PC-9 (cell line): ENCODE results near the gene DLGAP1. TPM values are rescaled to one million over a fixed set of nuclear protein-coding genes. Genes with fewer than 3 reads are reported as not detected.

Experiments
- BruUV-seq: library from RNA; stranded (reverse); fragments of 400-500 nt; replicated peaks from 2 replicates; lab custom pipeline; 2021; lab: Mats Ljungman, UMichigan
- CTCF ChIA-PET: fragments of 300-600 bp; sonication (Branson Sonifier 250); formaldehyde crosslinking; loops from one replicate; lab custom pipeline; 2022; ENCODE audit warnings: antibody characterized with exemption; lab: Charles Lee
- POLR2A ChIA-PET: fragments of 300-600 bp; sonication (Branson Sonifier 250); formaldehyde crosslinking; loops from one replicate; lab custom pipeline; 2022; ENCODE audit warnings: antibody characterized with exemption; ENCODE audit not compliant: unreplicated experiment; lab: Charles Lee
- DNase-seq, 2 experiments: peaks; one replicate each; pipeline versions ENCODE4 v3.0.0 to v3.0.0-alpha.2; 2015 to 2022; ENCODE audit warnings: mixed read lengths in 1 of 2
- H2AFZ ChIP-seq: fragments of 200-600 bp; sonication (generic); 2 replicates; pipeline ENCODE4 v1.8.1; 2017; ENCODE audit warnings: antibody characterized with exemption
- H3F3A ChIP-seq: fragments of 200-600 bp; sonication (generic); 2 replicates; pipeline ENCODE4 v1.8.1; 2017; ENCODE audit warnings: antibody characterized with exemption, mild to moderate bottlenecking, low read depth; ENCODE audit not compliant: insufficient read depth
- H3K27ac ChIP-seq: fragments of 200-600 bp; sonication (generic); 2 replicates; pipeline ENCODE4 v1.6.1; 2016; ENCODE audit warnings: mixed run types
- H3K27me3 ChIP-seq: fragments of 200-600 bp; sonication (generic); 2 replicates; pipeline ENCODE4 v1.6.1; 2016; ENCODE audit warnings: low read depth, mixed run types; ENCODE audit not compliant: insufficient read depth
- H3K36me3 ChIP-seq: fragments of 200-600 bp; sonication (generic); 2 replicates; pipeline ENCODE4 v1.6.1; 2016; ENCODE audit warnings: low read depth, mixed run types
- H3K4me1 ChIP-seq: fragments of 200-600 bp; sonication (generic); replicated peaks from 2 replicates; pipeline ENCODE4 v1.6.1; 2016; ENCODE audit warnings: mixed run types; ENCODE audit not compliant: insufficient read depth
- H3K4me2 ChIP-seq: fragments of 200-600 bp; sonication (generic); 2 replicates; pipeline ENCODE4 v1.6.1; 2017; ENCODE audit warnings: mixed run types
- H3K4me3 ChIP-seq: fragments of 200-600 bp; sonication (generic); 2 replicates; pipeline ENCODE4 v1.6.1; 2016; ENCODE audit warnings: mixed run types
- H3K79me2 ChIP-seq: fragments of 200-600 bp; sonication (generic); 2 replicates; pipeline ENCODE4 v1.6.1; 2017; ENCODE audit warnings: low read depth, mixed run types
- H3K9me2 ChIP-seq: fragments of 200-600 bp; sonication (generic); 2 replicates; pipeline ENCODE4 v1.8.1; 2017; ENCODE audit warnings: mild to moderate bottlenecking; ENCODE audit not compliant: insufficient read depth
- H3K9me3 ChIP-seq: fragments of 200-600 bp; sonication (generic); 2 replicates; pipeline ENCODE4 v1.8.1; 2016; ENCODE audit warnings: low read depth; ENCODE audit not compliant: insufficient read depth
- H4K20me1 ChIP-seq: fragments of 200-600 bp; sonication (generic); 2 replicates; pipeline ENCODE4 v1.8.1; 2017; ENCODE audit not compliant: insufficient read depth
- CTCF ChIP-seq: fragments of 200-600 bp; sonication (generic); conservative IDR thresholded peaks from 2 replicates; pipeline ENCODE4 v1.6.1; 2017; ENCODE audit warnings: mixed run types, antibody characterized with exemption, mild to moderate bottlenecking, moderate library complexity
- EZH2 ChIP-seq: fragments of 200-600 bp; sonication (generic); IDR thresholded peaks from 2 replicates; pipeline ENCODE4 v1.8.0; 2017; ENCODE audit warnings: antibody characterized with exemption, low read depth
- intact Hi-C: fragments of 100-400 bp; cut with micrococcal nuclease; formaldehyde crosslinking; loops from one replicate; pipeline ENCODE4 v1.10.0; 2022; ENCODE audit not compliant: unreplicated experiment
- total RNA-seq: library from RNA; stranded (reverse); gene quantifications from 2 replicates; pipeline ENCODE4 v1.2.3, GENCODE V29; 2021

The DLGAP1 gene
- total RNA-seq, 1 experiment from 2014 or later = not detected

GRCh38 chr18:4450065-4450658 is 4.9 kb downstream of the DLGAP1 start:
- Histone ChIP-seq H3F3A (no peaks in the 10 kb centered on the region), H4K20me1 (no peaks in the 10 kb centered on the region), H3K4me2 (no peak overlapping the region), H3K79me2 (no peaks in the 10 kb centered on the region), H3K36me3 (no peaks in the 10 kb centered on the region), H3K9me3 (no peaks in the 10 kb centered on the region), H3K4me1 (no peaks in the 10 kb centered on the region), H3K27me3 (no peaks in the 10 kb centered on the region), H3K27ac (no peak overlapping the region), H3K9me2 (no peaks in the 10 kb centered on the region), H2AFZ (no peak overlapping the region), H3K4me3 (no peak overlapping the region)
- DNase-seq = no peak
- TF ChIP-seq CTCF (no peak), EZH2 (no peak)
- BruUV-seq = no TSS peak
- ChIA-PET POLR2A (no interaction called here), CTCF (no interaction called here)
- intact Hi-C loops = no loop called here

GRCh38 chr18:4445902-4446301 is 9.2 kb downstream of the DLGAP1 start:
- Histone ChIP-seq H3K9me3 (no peaks in the 10 kb centered on the region), H3K4me1 (no peaks in the 10 kb centered on the region), H2AFZ (no peak overlapping the region), H4K20me1 (peaks cover 3% of the 10 kb centered on the region; the same call in 1 of the 2 replicates), H3K36me3 (no peaks in the 10 kb centered on the region), H3K4me2 (no peak overlapping the region), H3K9me2 (no peaks in the 10 kb centered on the region), H3K4me3 (no peak overlapping the region), H3K27me3 (peaks cover 29% of the 10 kb centered on the region), H3F3A (no peaks in the 10 kb centered on the region), H3K27ac (no peak overlapping the region), H3K79me2 (no peaks in the 10 kb centered on the region)
- POLR2A ChIA-PET = interaction anchor here (0.6 kb wide), 1 partner anchor 119 kb away, joined by 3 read pairs; no protein-coding TSS in a partner anchor
- no peak for TF ChIP-seq CTCF
- no peak for TF ChIP-seq EZH2
- no peak for DNase-seq
- intact Hi-C loops = no loop called here
- CTCF ChIA-PET = no interaction called here
- BruUV-seq = no TSS peak

- Histone ChIP-seq H4K20me1 (peaks cover 3% of the 10 kb centered on the region; the same call in 1 of the 2 replicates), H3K4me1 (no peaks in the 10 kb centered on the region), H2AFZ (no peak overlapping the region), H3F3A (no peaks in the 10 kb centered on the region), H3K27me3 (peaks cover 33% of the 10 kb centered on the region), H3K9me2 (no peaks in the 10 kb centered on the region), H3K36me3 (no peaks in the 10 kb centered on the region), H3K4me2 (no peak overlapping the region), H3K9me3 (no peaks in the 10 kb centered on the region), H3K27ac (no peak overlapping the region), H3K79me2 (no peaks in the 10 kb centered on the region), H3K4me3 (no peak overlapping the region)
- TF ChIP-seq EZH2 = no peak
- no peak for TF ChIP-seq CTCF
- ChIA-PET POLR2A (no interaction called here), CTCF (no interaction called here)
- intact Hi-C loops = no loop called here
- no peak for DNase-seq
- no TSS peak for BruUV-seq
Measured at GRCh38 chr18:4444306-4444705, 10.8 kb downstream of the DLGAP1 start.
